ENCODE data around the gene DHRS12. TPM values are rescaled to one million over a fixed set of nuclear protein-coding genes. Genes with fewer than 3 reads are reported as not detected.

Gene DHRS12
- total RNA-seq, 1 donor from 2014 or later = 7.9 TPM

- intact Hi-C loops (cut with DNase I) = no loop called here
- no peak for DNase-seq (ENCODE audit: low spot score in 2 of 2)
- H3K9me3 ChIP-seq = no peaks in the 10 kb centered on the region
- TF ChIP-seq, protein P1, sequence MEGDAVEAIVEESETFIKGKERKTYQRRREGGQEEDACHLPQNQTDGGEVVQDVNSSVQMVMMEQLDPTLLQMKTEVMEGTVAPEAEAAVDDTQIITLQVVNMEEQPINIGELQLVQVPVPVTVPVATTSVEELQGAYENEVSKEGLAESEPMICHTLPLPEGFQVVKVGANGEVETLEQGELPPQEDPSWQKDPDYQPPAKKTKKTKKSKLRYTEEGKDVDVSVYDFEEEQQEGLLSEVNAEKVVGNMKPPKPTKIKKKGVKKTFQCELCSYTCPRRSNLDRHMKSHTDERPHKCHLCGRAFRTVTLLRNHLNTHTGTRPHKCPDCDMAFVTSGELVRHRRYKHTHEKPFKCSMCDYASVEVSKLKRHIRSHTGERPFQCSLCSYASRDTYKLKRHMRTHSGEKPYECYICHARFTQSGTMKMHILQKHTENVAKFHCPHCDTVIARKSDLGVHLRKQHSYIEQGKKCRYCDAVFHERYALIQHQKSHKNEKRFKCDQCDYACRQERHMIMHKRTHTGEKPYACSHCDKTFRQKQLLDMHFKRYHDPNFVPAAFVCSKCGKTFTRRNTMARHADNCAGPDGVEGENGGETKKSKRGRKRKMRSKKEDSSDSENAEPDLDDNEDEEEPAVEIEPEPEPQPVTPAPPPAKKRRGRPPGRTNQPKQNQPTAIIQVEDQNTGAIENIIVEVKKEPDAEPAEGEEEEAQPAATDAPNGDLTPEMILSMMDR (IDR thresholded peaks at IDR 0.05) = no peak
- H3K36me3 ChIP-seq = peaks cover 17 to 34% of the 10 kb centered on the region in 2 donors
- no peak overlapping the region for H3K27ac ChIP-seq
- no peak overlapping the region for H3K4me3 ChIP-seq
- H3K4me1 ChIP-seq = no peaks in the 10 kb centered on the region
- no peaks in the 10 kb centered on the region for H3K27me3 ChIP-seq
Measured at GRCh38 chr13:51756651-51757050, 47.3 kb downstream of the DHRS12 start.

- Histone ChIP-seq H3K4me3 (no peak overlapping the region), H3K36me3 (peaks cover 11 to 16% of the 10 kb centered on the region in 2 donors), H3K9me3 (peaks cover 7 to 13% of the 10 kb centered on the region in 2 donors), H3K27me3 (no peaks in the 10 kb centered on the region), H3K27ac (no peak overlapping the region), H3K4me1 (no peaks in the 10 kb centered on the region)
- TF ChIP-seq, protein P1 (IDR thresholded peaks at IDR 0.05) = no peak
- intact Hi-C loops (cut with DNase I) = no loop called here
- no peak for DNase-seq (ENCODE audit: low spot score in 2 of 2)
Measured at GRCh38 chr13:51747438-51748434, 56.2 kb downstream of the DHRS12 start.

- TF ChIP-seq, protein P1 (IDR thresholded peaks at IDR 0.05) = no peak
- intact Hi-C loops (cut with DNase I) = no loop called here
- no peak overlapping the region for H3K27ac ChIP-seq
- no peaks in the 10 kb centered on the region for H3K4me1 ChIP-seq
- H3K27me3 ChIP-seq = no peaks in the 10 kb centered on the region
- DNase-seq (ENCODE audit: low spot score in 2 of 2) = no peak
- peaks cover 7 to 13% of the 10 kb centered on the region in 2 donors for H3K9me3 ChIP-seq
- no peak overlapping the region for H3K4me3 ChIP-seq
- H3K36me3 ChIP-seq = peaks cover 11% of the 10 kb centered on the region in 2 donors
Measured at GRCh38 chr13:51746802-51747201, 57.2 kb downstream of the DHRS12 start.

DNA sequence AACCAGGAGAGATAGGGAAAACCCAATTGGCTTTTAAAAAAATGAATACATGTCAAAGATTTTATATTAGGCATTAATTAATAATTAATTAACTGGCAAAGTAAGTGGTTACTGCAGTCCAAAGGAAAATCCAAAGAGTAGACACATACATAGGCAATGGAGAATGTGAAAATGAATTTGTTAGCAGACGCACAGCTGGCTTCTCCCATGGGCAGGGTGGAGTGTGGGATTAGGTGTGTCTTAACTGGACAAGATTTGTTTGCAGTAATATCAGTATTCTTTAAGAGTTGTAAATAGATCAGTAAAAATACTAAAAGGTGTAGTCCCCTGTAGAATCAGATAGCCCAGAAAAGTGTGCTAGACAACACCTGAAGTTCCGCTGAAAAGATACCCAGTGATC is 58.7 kb downstream of the DHRS12 start:
- Histone ChIP-seq H3K36me3 (peaks cover 6 to 11% of the 10 kb centered on the region in 2 donors), H3K27ac (no peak overlapping the region), H3K9me3 (peaks cover 7 to 13% of the 10 kb centered on the region in 2 donors), H3K27me3 (no peaks in the 10 kb centered on the region), H3K4me3 (no peak overlapping the region), H3K4me1 (no peaks in the 10 kb centered on the region)
- intact Hi-C loops (cut with DNase I) = no loop called here
- DNase-seq (ENCODE audit: low spot score in 2 of 2) = no peak
- TF ChIP-seq, protein P1 (IDR thresholded peaks at IDR 0.05) = no peak

DNA sequence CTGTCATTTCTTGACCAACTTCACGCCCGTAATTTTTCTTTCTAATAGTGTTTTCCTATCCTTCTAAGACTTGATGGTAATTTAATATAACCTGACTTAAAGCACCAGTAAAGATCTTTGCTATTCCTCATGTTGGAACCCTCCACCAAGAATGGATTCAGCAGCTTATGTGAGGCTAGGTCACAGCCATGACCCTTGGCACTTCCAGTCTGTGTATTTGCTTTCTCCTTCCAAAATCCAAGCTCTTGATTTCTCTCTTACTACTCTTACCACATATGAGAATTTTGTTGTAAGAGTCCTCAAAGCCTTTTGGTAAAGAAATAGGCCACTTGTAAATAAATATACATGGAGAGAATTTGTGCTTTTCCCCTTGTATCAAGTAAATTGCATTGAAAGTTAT is 61.4 kb downstream of the DHRS12 start:
- DNase-seq (ENCODE audit: low spot score in 2 of 2) = no peak
- Histone ChIP-seq H3K36me3 (peaks cover 0 to 3% of the 10 kb centered on the region in 2 donors), H3K4me1 (no peaks in the 10 kb centered on the region), H3K4me3 (no peak overlapping the region), H3K9me3 (peaks cover 0 to under 1% of the 10 kb centered on the region in 2 donors), H3K27ac (no peak overlapping the region), H3K27me3 (no peaks in the 10 kb centered on the region)
- intact Hi-C loops (cut with DNase I) = no loop called here
- TF ChIP-seq, protein P1 (IDR thresholded peaks at IDR 0.05) = no peak

Measured in ascending aorta (tissue), 2 donors.